LNCaP clone FGC (cell line): ENCODE results near the gene PCDHA7.
"Not testable (repeated sequence)": the region's sequence is repeated elsewhere in the genome, so short reads cannot be mapped to it uniquely, and the experiment has no call there.

ENCODE experiments used
- DNase-seq: peaks from one replicate; pipeline ENCODE4 v3.0.0-alpha.2; 2011; ENCODE audit warnings: low read depth
- H3K4me3 ChIP-seq: 2 replicates; pipeline ENCODE4 v1.5.1; 2011; ENCODE audit warnings: mild to moderate bottlenecking, low read depth, low read length, control low read depth
- CTCF ChIP-seq: IDR thresholded peaks from 2 replicates; pipeline ENCODE4 v1.5.1; 2012; ENCODE audit warnings: mild to moderate bottlenecking; ENCODE audit not compliant: control insufficient read depth, insufficient read depth; ENCODE audit errors: extremely low read depth

PCDHA7 gene

GRCh38 chr5:140833993-140834392, at the start of gene PCDHA7:
PCDHA7 (plus strand) TSS chr5:140834269; CDS start chr5:140834384, 115 bp downstream.
- peak; percentile 29; the same call in 1 of the 2 replicates for TF ChIP-seq CTCF
- DNase-seq = no peak
- no peak within 1 kb of the TSS for H3K4me3 ChIP-seq

- DNase-seq = no peak
- no peak within 1 kb of the TSS for H3K4me3 ChIP-seq
- no peak for TF ChIP-seq CTCF
Observed at GRCh38 chr5:140785905-140786686, 48.0 kb upstream of the PCDHA7 start, which contains the start of gene PCDHA1. PCDHA1 (plus strand) TSS chr5:140786140.

- not testable (repeated sequence) for DNase-seq, H3K4me3 ChIP-seq
Observed at GRCh38 chr5:140787422-140787821, 46.6 kb upstream of the PCDHA7 start.

GRCh38 chr5:140787849-140788504, 46.1 kb upstream of the PCDHA7 start:
- DNase-seq, H3K4me3 ChIP-seq: not testable (repeated sequence)

GRCh38 chr5:140791089-140791488, 43.0 kb upstream of the PCDHA7 start:
- no peak overlapping the region for H3K4me3 ChIP-seq
- TF ChIP-seq CTCF = no peak
- DNase-seq = no peak

GRCh38 chr5:140794595-140795258, 39.3 kb upstream of the PCDHA7 start, which contains the start of gene PCDHA2:
PCDHA2 (plus strand) TSS chr5:140794852.
- peak within 1 kb of the TSS; percentile 24; the same call in 1 of the 2 replicates for H3K4me3 ChIP-seq
- peak; percentile 17; the same call in 1 of the 2 replicates for TF ChIP-seq CTCF
- DNase-seq = no peak

- TF ChIP-seq CTCF = peak; percentile 42; the same call in 1 of the 2 replicates
- DNase-seq = no peak
Observed at GRCh38 chr5:140795259-140795641, 38.8 kb upstream of the PCDHA7 start.

GRCh38 chr5:140796072-140796717, 37.9 kb upstream of the PCDHA7 start:
- DNase-seq, H3K4me3 ChIP-seq: not testable (repeated sequence)

More at GRCh38 chr5:140795259-140795641, 38.8 kb upstream of the PCDHA7 start:
- no peak overlapping the region for H3K4me3 ChIP-seq
